Esophagus muscularis mucosa (tissue), 4 donors: ENCODE data around the gene ZNF280B.

ENCODE experiments used
- EP300 ChIP-seq: sonication (generic); formaldehyde crosslinking; IDR thresholded peaks from one replicate; pipeline ENCODE4 v1.6.1; 2017; ENCODE audit warnings: antibody characterized with exemption
- POLR2A ChIP-seq: fragments of 450-650 bp; IDR thresholded peaks from one replicate; pipeline ENCODE4 v1.6.1; 2017; ENCODE audit warnings: antibody characterized with exemption, moderate library complexity, mild to moderate bottlenecking, low read depth
- POLR2AphosphoS5 ChIP-seq, 2 donors: sonication (generic); formaldehyde crosslinking; IDR thresholded peaks; one replicate each; pipeline ENCODE4 v1.6.1; 2017; ENCODE audit warnings: antibody characterized with exemption in 2 of 2
- TF ChIP-seq, protein P1 (sequence below), 3 experiments: fragments of 200-600 bp in 2 of 3; fragments of 450-650 bp in 1 of 3; sonication (generic) in 2 of 3; IDR thresholded peaks; one replicate each; pipeline ENCODE4 v1.5.1; 2017 to 2019; ENCODE audit warnings: antibody characterized with exemption in 3 of 3, mild to moderate bottlenecking in 2 of 3, moderate library complexity in 1 of 3

DNA sequence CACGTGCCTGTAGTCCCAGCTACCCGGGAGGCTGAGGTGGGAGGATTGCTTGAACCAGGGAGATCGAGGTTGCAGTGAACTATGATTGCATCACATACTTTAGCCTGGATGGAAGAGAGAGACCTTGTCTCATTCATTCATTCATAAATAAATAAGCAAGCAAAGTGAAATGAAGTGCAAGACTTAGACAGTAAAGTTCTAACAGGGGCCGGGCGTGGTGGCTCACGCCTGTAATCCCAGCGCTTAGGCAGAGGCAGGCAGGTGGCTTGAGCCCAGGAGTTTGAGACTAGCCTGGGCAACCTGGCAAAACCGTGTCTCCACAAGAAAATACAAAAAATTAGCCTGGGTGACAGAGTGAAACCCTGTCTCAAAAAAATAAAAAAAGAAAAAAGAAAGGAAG, 13.1 kb upstream of the ZNF280B start:
- TF ChIP-seq, protein P1, sequence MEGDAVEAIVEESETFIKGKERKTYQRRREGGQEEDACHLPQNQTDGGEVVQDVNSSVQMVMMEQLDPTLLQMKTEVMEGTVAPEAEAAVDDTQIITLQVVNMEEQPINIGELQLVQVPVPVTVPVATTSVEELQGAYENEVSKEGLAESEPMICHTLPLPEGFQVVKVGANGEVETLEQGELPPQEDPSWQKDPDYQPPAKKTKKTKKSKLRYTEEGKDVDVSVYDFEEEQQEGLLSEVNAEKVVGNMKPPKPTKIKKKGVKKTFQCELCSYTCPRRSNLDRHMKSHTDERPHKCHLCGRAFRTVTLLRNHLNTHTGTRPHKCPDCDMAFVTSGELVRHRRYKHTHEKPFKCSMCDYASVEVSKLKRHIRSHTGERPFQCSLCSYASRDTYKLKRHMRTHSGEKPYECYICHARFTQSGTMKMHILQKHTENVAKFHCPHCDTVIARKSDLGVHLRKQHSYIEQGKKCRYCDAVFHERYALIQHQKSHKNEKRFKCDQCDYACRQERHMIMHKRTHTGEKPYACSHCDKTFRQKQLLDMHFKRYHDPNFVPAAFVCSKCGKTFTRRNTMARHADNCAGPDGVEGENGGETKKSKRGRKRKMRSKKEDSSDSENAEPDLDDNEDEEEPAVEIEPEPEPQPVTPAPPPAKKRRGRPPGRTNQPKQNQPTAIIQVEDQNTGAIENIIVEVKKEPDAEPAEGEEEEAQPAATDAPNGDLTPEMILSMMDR (IDR thresholded peaks at IDR 0.05): no peak
- TF ChIP-seq POLR2A (no peak), POLR2AphosphoS5 (IDR thresholded peaks at IDR 0.05) (no peak), EP300 (no peak)
